GM10847 (cell line): ENCODE results near the gene MRGPRX3.

Experiments used
- POLR2A ChIP-seq: IDR thresholded peaks from 2 replicates; pipeline ENCODE4 v1.6.1; 2011; ENCODE audit not compliant: insufficient read length; ENCODE audit errors: extremely low read depth

Gene MRGPRX3

DNA sequence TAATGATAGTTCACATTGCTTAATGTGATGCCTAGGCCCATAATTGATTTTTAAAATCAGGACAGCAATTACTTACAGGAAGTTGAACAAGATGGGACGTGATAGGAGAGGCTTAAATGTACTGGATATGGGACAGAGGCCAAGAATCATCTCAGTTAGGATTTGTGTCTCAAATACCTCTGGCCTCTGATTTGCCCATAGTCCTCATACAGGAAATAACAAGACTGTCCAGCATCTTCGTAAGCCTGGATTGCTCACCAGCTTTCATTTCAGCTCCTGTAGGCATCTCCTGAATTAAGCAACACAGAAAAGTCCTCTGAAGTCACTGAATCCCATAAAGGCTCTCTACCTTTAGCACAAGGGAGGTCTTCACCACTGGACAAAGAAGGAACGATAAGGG, at the start of gene MRGPRX3:
TSS of gene MRGPRX3 (plus strand) at position 231 of the 400 bp plus-strand sequence. CDS start 4,632 bp downstream, outside the sequence.
- TF ChIP-seq POLR2A, result no peak

DNA sequence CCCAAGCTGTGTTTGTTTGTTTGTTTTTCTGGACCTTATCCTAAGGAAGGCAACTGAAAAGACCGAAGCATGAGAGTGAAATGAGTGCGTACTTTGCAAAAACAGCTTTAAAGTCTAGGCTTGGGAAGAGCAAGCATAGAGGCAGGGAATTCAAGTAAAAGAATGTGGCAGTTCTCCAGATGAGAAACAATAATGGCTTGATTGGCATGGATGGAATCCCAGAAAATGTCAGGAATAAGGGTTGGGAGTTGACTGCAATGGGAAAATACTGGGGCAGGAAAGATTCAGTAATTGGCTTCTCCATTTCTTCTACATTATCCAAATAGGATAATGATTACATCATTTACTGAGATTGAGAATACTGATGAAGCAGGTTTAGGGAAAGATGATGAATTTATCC, 44.0 kb upstream of the MRGPRX3 start:
- no peak for TF ChIP-seq POLR2A

DNA sequence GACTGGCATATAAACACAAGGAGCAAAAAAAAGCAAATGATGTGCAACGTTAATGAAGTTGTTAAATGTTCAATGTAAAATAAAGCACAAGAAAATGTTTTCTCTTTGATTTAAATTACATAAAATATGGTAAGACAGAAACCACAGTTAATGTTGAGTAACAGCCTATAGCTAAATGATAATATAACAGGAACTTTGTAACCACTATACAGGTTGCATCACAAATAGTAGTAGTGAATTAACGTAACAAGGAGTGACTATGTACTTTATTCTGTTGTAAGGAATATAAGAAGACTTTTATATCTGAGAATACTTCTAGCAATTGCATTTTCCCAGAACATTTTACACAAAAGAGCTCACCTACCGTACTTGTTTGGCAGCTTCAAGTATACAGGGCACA, 43.4 kb upstream of the MRGPRX3 start:
- TF ChIP-seq POLR2A, result no peak

DNA sequence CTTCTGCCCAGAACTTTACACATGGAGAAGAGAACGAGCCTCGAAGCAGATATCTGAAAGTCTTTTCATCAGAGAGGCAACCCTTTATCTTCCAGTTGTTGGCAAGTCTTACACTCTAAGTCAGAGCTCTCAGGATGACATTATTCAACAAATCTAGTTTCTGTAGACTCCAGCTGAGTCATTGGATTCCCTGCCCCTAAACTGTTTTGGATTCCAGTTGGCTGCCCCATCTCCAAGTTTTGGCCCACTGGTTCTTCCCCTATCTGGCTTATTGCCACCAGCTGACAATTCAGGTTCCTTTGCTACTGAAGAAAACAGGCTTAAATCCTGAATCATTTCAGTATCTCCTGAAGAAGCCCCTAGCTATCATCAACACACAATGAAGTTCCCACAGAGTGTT, 40.6 kb upstream of the MRGPRX3 start:
- no peak for TF ChIP-seq POLR2A

DNA sequence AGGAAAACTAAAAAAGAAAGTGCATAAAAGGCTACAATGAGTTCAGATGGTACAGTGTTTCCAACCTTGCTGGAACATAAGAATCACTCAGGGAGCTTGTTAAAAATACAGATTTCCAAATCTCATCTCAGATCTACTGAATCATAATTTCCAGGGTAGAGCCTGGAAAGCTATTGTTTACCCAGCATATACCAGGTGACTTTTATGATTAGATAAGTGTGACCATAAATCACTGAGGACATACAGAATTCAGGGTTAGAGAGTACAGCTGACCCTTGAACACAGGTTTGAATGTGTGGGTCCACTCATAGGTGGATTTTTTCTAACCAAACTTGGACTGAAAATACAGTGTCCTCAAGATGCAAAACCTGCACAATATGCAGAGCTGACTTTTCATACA, 38.4 kb upstream of the MRGPRX3 start:
- TF ChIP-seq POLR2A, result no peak

DNA sequence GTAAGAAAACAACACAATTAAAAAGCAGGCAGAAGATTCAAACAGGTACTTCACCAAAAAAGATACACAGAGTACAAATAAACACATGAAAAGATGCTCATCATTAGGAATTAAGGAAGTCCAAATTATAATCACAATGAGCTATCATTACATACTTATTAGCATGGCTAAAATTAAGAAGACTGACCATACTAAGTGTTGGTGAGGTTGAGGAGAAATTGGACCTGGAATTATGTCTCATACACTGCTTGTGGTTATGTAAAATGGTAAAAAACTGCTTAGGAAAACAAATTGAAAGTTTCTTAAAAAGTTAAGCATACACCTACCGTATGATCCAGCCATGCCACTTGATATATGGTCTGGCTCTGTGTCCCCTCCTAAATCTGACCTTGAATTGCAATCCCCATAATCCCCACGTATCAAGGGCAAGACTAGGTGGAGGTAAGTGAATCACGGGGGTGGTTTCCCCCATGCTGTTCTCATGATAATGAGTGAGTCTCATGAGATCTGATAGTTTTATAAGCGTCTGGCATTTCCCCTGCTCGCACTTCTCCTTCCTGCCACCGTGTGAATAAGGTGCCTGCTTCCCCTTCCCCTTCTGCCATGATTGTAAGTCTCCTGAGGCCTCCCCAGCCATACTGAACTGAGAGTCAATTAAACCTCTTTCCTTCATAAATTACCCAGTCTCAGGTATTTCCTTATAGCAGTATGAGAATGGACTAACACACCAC, 31.3 kb upstream of the MRGPRX3 start:
- no peak for TF ChIP-seq POLR2A

DNA sequence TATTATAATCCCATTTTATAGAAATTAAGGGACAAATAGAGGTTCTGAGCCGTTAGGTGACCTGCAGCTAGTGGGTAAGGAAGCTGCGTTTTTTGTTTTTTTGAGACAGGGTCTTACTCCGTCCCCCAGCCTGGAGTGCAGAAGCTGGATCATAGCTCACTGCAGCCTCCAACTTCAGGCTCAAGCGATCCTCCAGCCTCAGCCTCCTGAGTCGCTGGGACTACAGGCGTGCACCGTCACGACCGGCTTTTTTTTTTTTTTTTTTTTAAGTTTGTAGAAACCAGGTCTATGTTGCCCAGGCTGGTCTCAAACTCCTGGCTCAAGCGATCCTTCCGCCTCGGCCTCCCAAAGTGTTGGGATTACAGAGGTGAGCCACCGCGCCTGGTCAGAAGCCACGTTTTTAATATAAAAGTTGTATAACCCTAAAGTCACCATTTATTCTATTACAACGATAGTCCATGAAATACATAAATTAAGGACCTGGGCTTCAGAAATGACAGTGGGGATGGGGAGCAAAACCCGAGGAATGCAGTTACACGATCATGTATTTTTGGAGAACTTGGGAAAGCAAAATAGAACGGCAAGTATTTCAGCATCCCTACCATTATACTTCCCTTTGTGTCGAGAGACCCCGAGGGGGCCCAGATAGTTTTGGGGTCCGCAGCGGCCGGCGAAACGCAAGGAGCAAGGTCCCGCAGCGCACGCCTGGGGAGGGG, 27.1 kb upstream of the MRGPRX3 start:
- no peak for TF ChIP-seq POLR2A

DNA sequence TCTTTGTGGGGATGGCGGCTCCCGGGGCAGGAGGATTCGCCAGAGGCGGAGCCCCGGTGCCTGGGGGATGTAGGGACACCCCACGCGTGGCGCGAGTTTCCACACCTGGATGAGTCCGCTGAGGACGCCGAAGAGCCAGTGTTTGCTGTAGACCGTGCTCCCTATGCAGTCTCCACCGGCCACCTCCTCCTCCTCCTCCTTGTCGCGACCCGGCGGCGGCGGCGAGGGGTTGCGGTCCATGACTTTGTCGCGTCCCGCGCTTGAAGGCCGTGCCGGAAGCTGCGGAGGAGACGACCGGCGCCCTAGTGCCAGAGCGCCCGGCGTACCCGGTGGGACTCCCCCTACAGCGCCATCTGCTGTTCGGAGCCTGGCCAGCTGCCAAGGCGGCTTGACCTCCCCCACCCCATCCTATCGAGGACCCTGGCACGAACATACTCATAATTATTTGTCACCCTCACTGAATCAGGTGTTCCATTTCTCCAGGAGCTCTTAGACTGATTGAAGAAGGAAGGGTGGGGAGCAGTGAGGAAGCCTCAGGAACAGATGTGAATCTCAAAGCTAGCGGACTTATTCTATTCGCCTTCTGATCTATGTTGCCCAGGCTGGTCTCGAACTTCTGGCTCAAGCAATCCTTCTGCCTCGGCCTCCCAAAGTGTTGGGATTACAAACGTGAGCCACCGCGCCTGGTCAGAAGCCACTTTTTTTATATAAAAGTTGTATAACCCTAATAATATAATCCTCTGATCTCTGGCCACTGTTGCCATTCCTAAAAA, 26.4 kb upstream of the MRGPRX3 start, which contains the start of gene SAAL1:
TSS of gene SAAL1 (minus strand) at position 281 of the 773 bp plus-strand sequence. CDS start at position 240, 41 bp downstream.
- peak; percentile 82 for TF ChIP-seq POLR2A

DNA sequence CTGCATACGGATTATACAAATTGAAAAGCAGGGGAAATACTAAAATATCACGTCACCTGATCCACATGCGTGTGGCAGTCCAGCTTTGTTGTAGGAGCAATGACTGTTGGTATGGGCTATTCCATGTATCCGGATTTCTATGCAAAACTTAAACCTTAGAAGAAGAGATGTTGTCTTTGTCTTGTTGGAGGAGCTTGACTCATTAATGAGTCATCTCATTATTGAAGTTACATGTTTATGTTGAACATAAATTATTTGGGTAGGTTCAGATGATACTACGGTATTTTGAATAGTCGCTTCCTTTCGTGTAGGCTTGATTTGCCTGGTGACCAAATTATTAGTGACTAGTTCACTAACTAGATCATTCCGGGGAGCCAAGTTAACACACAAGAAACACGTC, 25.7 kb upstream of the MRGPRX3 start:
- TF ChIP-seq POLR2A, result no peak

DNA sequence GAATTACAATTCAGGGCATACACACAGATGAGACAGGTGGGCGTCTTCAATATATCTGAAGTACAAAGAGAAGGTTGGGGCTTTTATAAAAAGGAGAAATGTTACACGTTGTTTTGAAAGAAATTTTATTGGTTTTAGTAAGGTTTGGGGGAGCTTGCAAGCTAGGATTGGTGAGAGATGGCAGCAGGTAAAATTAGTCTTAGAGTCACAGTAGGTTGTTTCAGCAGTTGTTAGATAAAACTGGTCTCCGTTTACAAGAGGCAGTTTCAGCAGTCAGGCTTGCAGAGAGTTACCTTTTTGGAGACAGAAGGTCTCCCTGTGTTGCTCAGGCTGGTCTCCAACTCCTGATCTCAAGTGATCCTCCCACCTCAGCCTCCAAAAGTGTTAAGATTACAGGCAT, 24.1 kb upstream of the MRGPRX3 start:
- TF ChIP-seq POLR2A, result no peak

DNA sequence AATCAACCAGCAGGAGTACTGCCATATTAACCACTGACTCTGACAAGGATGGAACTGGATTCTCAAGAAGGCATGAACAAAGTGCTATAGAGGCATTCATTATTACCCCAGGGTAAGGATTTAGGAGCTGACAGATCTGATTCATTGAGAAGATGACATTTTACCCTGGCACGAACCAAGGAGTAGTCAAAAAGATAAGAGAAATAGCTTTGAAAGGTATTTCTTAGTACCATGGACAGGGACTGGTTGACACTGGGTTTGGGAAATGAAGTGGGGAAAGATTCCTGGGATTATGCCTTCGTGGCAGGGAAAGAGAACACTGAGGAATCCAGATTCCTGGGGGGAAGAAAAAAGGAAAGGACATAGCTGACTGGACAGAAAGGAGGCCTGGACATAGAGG, 21.4 kb upstream of the MRGPRX3 start:
- TF ChIP-seq POLR2A, result no peak

DNA sequence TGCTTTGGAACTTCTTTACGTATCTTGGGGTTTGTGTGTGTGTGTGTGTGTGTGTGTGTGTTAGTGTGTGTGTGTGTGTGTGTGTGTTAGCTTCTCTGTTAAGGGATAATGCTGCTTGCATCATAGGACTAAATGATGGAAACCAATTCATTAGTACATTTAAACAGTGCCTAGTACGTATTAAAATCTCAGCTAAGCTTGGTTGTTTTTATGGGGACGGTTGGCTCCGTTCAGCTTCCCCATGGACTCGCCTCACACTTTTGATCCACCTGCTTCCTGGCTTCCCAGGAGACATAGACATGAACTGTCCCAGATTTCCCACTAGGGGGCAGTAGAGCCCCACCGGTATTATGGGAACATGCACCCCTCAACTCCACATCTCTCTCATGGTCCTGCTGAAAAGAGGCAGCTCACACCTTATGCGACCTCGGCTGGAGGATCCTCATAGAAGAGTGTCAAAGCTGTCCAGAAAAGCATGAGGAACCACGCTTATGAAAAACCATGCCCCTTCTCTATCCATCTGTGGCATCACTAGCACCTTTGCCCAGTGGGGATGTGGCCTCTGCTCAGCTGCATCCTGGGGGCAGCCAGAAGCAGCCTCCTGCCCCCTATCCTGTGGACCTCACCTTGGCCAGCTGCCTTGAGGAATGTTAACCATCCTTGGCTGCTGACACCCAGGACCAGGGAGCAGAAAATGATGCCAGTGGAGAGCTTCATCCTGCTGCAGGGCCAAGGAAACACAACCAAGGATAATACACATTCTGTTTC, 16.8 kb upstream of the MRGPRX3 start:
- no peak for TF ChIP-seq POLR2A

DNA sequence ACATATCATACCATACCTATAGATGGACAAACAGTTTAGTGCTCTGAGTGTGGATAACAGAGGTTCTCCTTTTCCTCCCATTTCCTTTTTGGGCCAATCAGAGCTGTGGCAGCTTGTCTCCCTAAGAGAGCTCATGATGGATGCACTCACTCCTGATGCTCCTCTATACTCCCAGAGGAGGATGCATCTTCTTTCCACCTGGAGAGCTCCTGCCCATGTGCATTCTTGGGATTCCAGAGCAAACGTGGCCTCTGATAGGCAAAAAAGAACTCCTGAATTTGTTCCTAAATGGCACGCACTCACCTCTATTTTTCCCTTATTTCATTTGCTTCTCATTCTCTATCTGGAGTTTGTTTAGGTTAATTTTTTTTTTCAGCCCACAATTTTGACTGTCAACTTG, 2.9 kb downstream of the MRGPRX3 start:
- TF ChIP-seq POLR2A, result no peak

DNA sequence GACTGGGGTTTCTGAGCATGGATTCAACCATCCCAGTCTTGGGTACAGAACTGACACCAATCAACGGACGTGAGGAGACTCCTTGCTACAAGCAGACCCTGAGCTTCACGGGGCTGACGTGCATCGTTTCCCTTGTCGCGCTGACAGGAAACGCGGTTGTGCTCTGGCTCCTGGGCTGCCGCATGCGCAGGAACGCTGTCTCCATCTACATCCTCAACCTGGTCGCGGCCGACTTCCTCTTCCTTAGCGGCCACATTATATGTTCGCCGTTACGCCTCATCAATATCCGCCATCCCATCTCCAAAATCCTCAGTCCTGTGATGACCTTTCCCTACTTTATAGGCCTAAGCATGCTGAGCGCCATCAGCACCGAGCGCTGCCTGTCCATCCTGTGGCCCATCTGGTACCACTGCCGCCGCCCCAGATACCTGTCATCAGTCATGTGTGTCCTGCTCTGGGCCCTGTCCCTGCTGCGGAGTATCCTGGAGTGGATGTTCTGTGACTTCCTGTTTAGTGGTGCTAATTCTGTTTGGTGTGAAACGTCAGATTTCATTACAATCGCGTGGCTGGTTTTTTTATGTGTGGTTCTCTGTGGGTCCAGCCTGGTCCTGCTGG, 4.9 kb downstream of the MRGPRX3 start:
- TF ChIP-seq POLR2A, result no peak

DNA sequence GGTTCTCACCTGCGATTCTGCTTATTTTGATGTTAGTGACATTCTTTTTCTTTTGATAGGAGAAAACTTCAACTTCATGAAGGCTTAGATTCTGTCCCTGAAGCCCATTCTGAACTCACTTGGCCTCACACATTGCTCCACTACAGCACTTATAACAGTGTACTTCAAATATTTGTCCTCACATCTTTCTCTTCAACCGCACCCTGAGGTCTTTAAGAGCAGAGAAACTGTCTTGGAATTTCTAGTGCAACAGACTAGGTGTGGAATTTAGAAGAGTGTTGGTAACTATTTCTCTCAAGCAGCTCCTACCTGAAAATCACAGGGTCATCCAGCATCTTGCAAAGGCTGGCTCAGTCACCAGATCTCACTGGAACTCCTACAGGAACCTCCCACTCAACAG, 7.8 kb downstream of the MRGPRX3 start:
- TF ChIP-seq POLR2A, result no peak
